ENCODE results near the gene ANK2. TPM values are rescaled to one million over a fixed set of nuclear protein-coding genes. Genes with fewer than 3 reads are reported as not detected.

The ANK2 gene
- total RNA-seq, 2 experiments from 2014 or later: 0.36 TPM; not detected in 1

- DNase-seq (no peak), ATAC-seq (ENCODE audit: poor library complexity) (no peak)
- H3K27me3 Mint-ChIP-seq: peaks cover 6% of the 10 kb centered on the region
- Histone ChIP-seq H3K36me3 (ENCODE audit: insufficient read depth, low read length) (no peaks in the 10 kb centered on the region), H3K9me3 (ENCODE audit: control insufficient read depth in 1 of 2, insufficient read depth in 1 of 2, low read length in 2 of 2) (peaks cover 0 to 3% of the 10 kb centered on the region in 2 experiments), H3K27me3 (ENCODE audit: control insufficient read depth in 1 of 2, insufficient read depth in 2 of 2, low read length in 2 of 2) (no peaks in the 10 kb centered on the region), H3K4me1 (ENCODE audit: insufficient read depth, low read length) (no peaks in the 10 kb centered on the region), H3K4me3 (ENCODE audit: low read length) (no peak overlapping the region), H3K27ac (ENCODE audit: low read depth in 1 of 2, low read length in 2 of 2) (no peak overlapping the region)
- no peak for TF ChIP-seq CTCF (IDR thresholded peaks at IDR 0.05)
- no peak overlapping the region for H3K4me3 Mint-ChIP-seq
- intact Hi-C loops (cut with DNase I, micrococcal nuclease): no loop called here
- ChIA-PET CTCF (no interaction called here), POLR2A (no interaction called here)
- H3K27ac Mint-ChIP-seq: no peak overlapping the region
- no peaks in the 10 kb centered on the region for H3K4me1 Mint-ChIP-seq (ENCODE audit: low read depth)
- H3K36me3 Mint-ChIP-seq (ENCODE audit: low read depth): no peaks in the 10 kb centered on the region
- H3K9me3 Mint-ChIP-seq: no peaks in the 10 kb centered on the region
Observed at GRCh38 chr4:113112338-113112978, 63.0 kb downstream of the ANK2 start.

- CTCF ChIA-PET: no interaction called here
- Histone ChIP-seq H3K4me1 (ENCODE audit: insufficient read depth, low read length) (no peaks in the 10 kb centered on the region), H3K4me3 (ENCODE audit: low read length) (no peak overlapping the region), H3K27ac (ENCODE audit: low read depth in 1 of 2, low read length in 2 of 2) (no peak overlapping the region), H3K27me3 (ENCODE audit: control insufficient read depth in 1 of 2, insufficient read depth in 2 of 2, low read length in 2 of 2) (no peaks in the 10 kb centered on the region), H3K9me3 (ENCODE audit: control insufficient read depth in 1 of 2, insufficient read depth in 1 of 2, low read length in 2 of 2) (peaks cover 0 to 3% of the 10 kb centered on the region in 2 experiments), H3K36me3 (ENCODE audit: insufficient read depth, low read length) (no peaks in the 10 kb centered on the region)
- intact Hi-C loops (cut with DNase I, micrococcal nuclease): no loop called here
- POLR2A ChIA-PET: no interaction called here
- ATAC-seq (ENCODE audit: poor library complexity): no peak
- TF ChIP-seq CTCF (IDR thresholded peaks at IDR 0.05): no peak
- Mint-ChIP-seq H3K9me3 (no peaks in the 10 kb centered on the region), H3K36me3 (ENCODE audit: low read depth) (no peaks in the 10 kb centered on the region), H3K27me3 (peaks cover 8% of the 10 kb centered on the region), H3K4me1 (ENCODE audit: low read depth) (no peaks in the 10 kb centered on the region), H3K4me3 (no peak overlapping the region), H3K27ac (no peak overlapping the region)
- DNase-seq: no peak
Observed at GRCh38 chr4:113113151-113113550, 63.7 kb downstream of the ANK2 start.

GRCh38 chr4:113114884-113115283, 65.4 kb downstream of the ANK2 start:
- Histone ChIP-seq H3K9me3 (ENCODE audit: control insufficient read depth in 1 of 2, insufficient read depth in 1 of 2, low read length in 2 of 2) (peaks cover 0 to 3% of the 10 kb centered on the region in 2 experiments), H3K27ac (ENCODE audit: low read depth in 1 of 2, low read length in 2 of 2) (no peak overlapping the region), H3K4me3 (ENCODE audit: low read length) (no peak overlapping the region), H3K27me3 (ENCODE audit: control insufficient read depth in 1 of 2, insufficient read depth in 2 of 2, low read length in 2 of 2) (no peaks in the 10 kb centered on the region), H3K4me1 (ENCODE audit: insufficient read depth, low read length) (no peaks in the 10 kb centered on the region), H3K36me3 (ENCODE audit: insufficient read depth, low read length) (no peaks in the 10 kb centered on the region)
- H3K36me3 Mint-ChIP-seq (ENCODE audit: low read depth): no peaks in the 10 kb centered on the region
- no peak for TF ChIP-seq CTCF (IDR thresholded peaks at IDR 0.05)
- H3K4me1 Mint-ChIP-seq (ENCODE audit: low read depth): no peaks in the 10 kb centered on the region
- peaks cover 8% of the 10 kb centered on the region for H3K27me3 Mint-ChIP-seq
- POLR2A ChIA-PET: no interaction called here
- no peak for DNase-seq
- ATAC-seq (ENCODE audit: poor library complexity): no peak
- H3K9me3 Mint-ChIP-seq: no peaks in the 10 kb centered on the region
- intact Hi-C loops (cut with DNase I, micrococcal nuclease): no loop called here
- no peak overlapping the region for H3K4me3 Mint-ChIP-seq
- H3K27ac Mint-ChIP-seq: no peak overlapping the region
- CTCF ChIA-PET: no interaction called here

All from CD4-positive, alpha-beta T cell (primary cell).